WI38 (cell line): Measurements from ENCODE around the gene FBXL4.

ENCODE experiments used
- H3K4me3 ChIP-seq: 2 replicates; pipeline ENCODE4 v1.5.1; 2011; ENCODE audit warnings: low read depth, mild to moderate bottlenecking, control low read depth, low read length
- TF ChIP-seq, protein P1 (sequence below): IDR thresholded peaks from 2 replicates; pipeline ENCODE4 v1.5.1; 2012; ENCODE audit warnings: low read depth, mild to moderate bottlenecking, control low read depth, low read length

FBXL4 gene

GRCh38 chr6:98844244-98845210 is 103.2 kb downstream of the FBXL4 start:
- TF ChIP-seq, protein P1, sequence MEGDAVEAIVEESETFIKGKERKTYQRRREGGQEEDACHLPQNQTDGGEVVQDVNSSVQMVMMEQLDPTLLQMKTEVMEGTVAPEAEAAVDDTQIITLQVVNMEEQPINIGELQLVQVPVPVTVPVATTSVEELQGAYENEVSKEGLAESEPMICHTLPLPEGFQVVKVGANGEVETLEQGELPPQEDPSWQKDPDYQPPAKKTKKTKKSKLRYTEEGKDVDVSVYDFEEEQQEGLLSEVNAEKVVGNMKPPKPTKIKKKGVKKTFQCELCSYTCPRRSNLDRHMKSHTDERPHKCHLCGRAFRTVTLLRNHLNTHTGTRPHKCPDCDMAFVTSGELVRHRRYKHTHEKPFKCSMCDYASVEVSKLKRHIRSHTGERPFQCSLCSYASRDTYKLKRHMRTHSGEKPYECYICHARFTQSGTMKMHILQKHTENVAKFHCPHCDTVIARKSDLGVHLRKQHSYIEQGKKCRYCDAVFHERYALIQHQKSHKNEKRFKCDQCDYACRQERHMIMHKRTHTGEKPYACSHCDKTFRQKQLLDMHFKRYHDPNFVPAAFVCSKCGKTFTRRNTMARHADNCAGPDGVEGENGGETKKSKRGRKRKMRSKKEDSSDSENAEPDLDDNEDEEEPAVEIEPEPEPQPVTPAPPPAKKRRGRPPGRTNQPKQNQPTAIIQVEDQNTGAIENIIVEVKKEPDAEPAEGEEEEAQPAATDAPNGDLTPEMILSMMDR = no peak
- H3K4me3 ChIP-seq = peak overlapping the region; percentile 34

DNA sequence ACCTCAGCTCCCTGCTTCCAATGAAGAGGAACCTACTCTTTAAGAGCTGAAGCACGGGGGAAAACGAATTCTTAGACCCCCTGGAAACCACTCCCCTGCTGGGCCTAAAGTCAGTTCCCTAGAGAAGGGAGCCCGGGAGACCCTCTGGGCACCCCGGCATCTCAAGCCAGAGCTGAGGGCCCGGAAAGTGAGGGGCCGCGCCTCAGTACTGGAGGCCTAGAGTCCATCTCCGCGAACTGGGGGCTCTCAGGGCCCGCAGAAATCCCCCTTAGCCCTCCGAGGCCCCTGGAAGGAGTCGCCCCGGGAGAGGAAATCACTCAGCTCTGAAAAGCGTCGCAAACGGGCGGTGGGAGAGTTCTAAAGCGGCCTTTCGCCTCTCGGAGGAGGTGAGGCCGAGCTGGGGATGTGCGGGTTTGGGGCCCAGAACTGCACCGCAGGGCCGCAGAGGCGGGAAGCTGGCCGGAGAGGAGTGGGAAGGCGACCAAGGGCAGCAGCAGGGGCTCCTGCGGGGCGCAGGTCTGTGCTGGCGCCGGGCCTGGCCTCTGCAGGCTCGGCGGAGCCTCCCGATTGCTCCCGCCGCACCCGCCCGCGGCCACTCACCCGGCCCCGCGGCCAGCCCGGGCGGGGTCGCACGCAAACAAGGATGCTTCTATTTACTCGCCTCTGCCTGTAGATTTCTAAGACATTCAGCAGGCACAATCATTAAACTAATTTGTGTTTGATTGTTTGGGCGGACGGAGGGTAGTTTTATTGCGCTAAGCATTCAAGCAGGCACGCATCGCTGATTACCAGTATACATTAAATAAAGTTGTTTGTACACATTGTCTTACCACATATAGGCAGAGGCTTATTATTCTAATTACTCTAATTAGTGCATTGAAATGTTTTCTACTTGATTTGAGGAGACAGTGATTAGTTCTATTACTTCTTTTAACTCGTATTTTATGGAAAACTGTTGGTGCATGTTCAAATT is 104.2 kb downstream of the FBXL4 start:
- no peak overlapping the region for H3K4me3 ChIP-seq
- TF ChIP-seq, protein P1 = no peak

- H3K4me3 ChIP-seq = no peak overlapping the region
- TF ChIP-seq, protein P1 = no peak
Observed at GRCh38 chr6:98842342-98843180, 105.2 kb downstream of the FBXL4 start.

DNA sequence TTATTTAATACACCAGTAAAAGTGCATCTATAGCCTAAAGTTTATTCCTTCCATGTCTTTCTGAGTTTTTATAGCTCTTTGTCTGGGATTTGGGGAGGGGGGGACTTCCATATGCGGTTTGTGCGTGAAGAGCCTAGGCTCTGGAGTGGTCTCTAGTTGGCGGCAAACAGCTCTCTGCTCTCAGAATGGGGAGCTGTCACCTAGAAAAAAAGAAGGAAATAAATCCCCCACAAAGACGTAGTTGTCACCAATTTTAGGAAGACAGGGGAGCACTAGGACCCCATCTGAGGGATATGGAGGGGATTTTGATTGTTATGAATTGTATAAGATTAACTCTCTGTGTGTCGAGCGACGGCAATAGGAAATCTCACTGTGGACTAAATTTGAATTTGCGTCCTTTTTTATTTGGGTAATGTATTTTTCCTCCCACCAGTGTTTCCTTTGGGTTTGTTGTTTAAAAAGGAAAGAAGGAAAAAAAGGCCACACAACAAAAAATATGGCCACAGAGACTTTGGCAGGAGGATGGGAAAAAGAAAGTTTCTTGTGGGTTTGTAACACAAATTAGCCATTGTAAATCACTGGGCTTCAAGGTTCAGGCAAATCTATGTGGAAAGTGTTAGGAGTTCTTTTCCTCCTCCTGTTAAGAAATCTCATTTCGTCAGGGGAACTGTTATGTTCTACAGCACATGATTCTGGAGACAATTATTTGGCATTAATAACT is 106.0 kb downstream of the FBXL4 start:
- no peak overlapping the region for H3K4me3 ChIP-seq
- TF ChIP-seq, protein P1 = no peak

GRCh38 chr6:98840996-98841513 is 106.7 kb downstream of the FBXL4 start:
- TF ChIP-seq, protein P1 = no peak
- H3K4me3 ChIP-seq = no peak overlapping the region

DNA sequence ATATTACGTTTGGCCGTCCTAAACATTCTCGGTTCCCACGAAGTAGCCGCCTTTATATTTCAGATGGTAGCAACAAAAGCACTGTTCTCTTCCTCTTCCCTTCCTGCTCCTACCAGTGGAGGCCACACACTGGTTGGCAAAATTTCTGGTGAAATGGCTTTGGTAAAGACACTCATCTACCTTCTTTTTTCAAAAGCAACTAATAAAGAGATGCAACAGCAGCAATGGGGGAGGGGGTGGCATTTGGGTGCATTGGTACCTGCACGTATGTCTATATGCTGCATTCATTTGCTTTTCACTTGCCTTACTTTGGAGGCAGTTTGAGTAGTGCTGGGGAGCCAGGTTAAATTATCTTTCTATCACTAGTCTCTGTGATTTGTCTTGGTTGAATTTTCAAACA is 107.4 kb downstream of the FBXL4 start:
- H3K4me3 ChIP-seq = no peak overlapping the region
- TF ChIP-seq, protein P1 = no peak
